ENCODE measurements around the gene ABL1. TPM values are rescaled to one million over a fixed set of nuclear protein-coding genes. Genes with fewer than 3 reads are reported as not detected.

The ABL1 gene
- total RNA-seq, 1 experiment from 2014 or later, result 27.1 TPM

- DNase-seq (ENCODE audit: low spot score), result peak; percentile 84
- in situ Hi-C loops (cut with HindIII; ENCODE audit: low sequenced_read_pairs), result no loop called here
These were observed 31.5 kb downstream of the ABL1 start for GRCh38 chr9:130866474-130866965.

GRCh38 chr9:130867556-130867955 is 32.5 kb downstream of the ABL1 start:
- no peak for DNase-seq (ENCODE audit: low spot score)
- in situ Hi-C loops (cut with HindIII; ENCODE audit: low sequenced_read_pairs), result no loop called here

- DNase-seq (ENCODE audit: low spot score), result no peak
- in situ Hi-C loops (cut with HindIII; ENCODE audit: low sequenced_read_pairs), result no loop called here
These were observed 33.2 kb downstream of the ABL1 start for GRCh38 chr9:130868230-130868629.

- DNase-seq (ENCODE audit: low spot score), result no peak
- in situ Hi-C loops (cut with HindIII; ENCODE audit: low sequenced_read_pairs), result no loop called here
These were observed 34.2 kb downstream of the ABL1 start for GRCh38 chr9:130869250-130869649.

- in situ Hi-C loops (cut with HindIII; ENCODE audit: low sequenced_read_pairs), result no loop called here
- DNase-seq (ENCODE audit: low spot score), result peak; percentile 66
These were observed 35.7 kb downstream of the ABL1 start for GRCh38 chr9:130870491-130871381.

- in situ Hi-C loops (cut with HindIII; ENCODE audit: low sequenced_read_pairs), result no loop called here
- no peak for DNase-seq (ENCODE audit: low spot score)
These were observed 36.5 kb downstream of the ABL1 start for GRCh38 chr9:130871395-130872062.

- no peak for DNase-seq (ENCODE audit: low spot score)
These were observed 37.0 kb downstream of the ABL1 start for GRCh38 chr9:130872093-130872492.

GRCh38 chr9:130872508-130872907 is 37.5 kb downstream of the ABL1 start:
- no peak for DNase-seq (ENCODE audit: low spot score)
- in situ Hi-C loops (cut with HindIII; ENCODE audit: low sequenced_read_pairs), result no loop called here

More at GRCh38 chr9:130872093-130872492, 37.0 kb downstream of the ABL1 start:
- in situ Hi-C loops (cut with HindIII; ENCODE audit: low sequenced_read_pairs), result no loop called here

- DNase-seq (ENCODE audit: low spot score), result peak; percentile 87
- in situ Hi-C loops (cut with HindIII; ENCODE audit: low sequenced_read_pairs), result no loop called here
These were observed 38.0 kb downstream of the ABL1 start for GRCh38 chr9:130872912-130873503.

GRCh38 chr9:130873966-130874365 is 38.9 kb downstream of the ABL1 start:
- in situ Hi-C loops (cut with HindIII; ENCODE audit: low sequenced_read_pairs), result no loop called here
- DNase-seq (ENCODE audit: low spot score), result no peak

- in situ Hi-C loops (cut with HindIII; ENCODE audit: low sequenced_read_pairs), result no loop called here
- DNase-seq (ENCODE audit: low spot score), result no peak
These were observed 39.7 kb downstream of the ABL1 start for GRCh38 chr9:130874783-130875182.

GRCh38 chr9:130877300-130877699 is 42.2 kb downstream of the ABL1 start:
- in situ Hi-C loops (cut with HindIII; ENCODE audit: low sequenced_read_pairs), result no loop called here
- DNase-seq (ENCODE audit: low spot score), result no peak

GRCh38 chr9:130878295-130878694 is 43.2 kb downstream of the ABL1 start:
- in situ Hi-C loops (cut with HindIII; ENCODE audit: low sequenced_read_pairs), result no loop called here
- DNase-seq (ENCODE audit: low spot score), result no peak

- no peak for DNase-seq (ENCODE audit: low spot score)
- in situ Hi-C loops (cut with HindIII; ENCODE audit: low sequenced_read_pairs), result no loop called here
These were observed 44.9 kb downstream of the ABL1 start for GRCh38 chr9:130879863-130880411.

- no peak for DNase-seq (ENCODE audit: low spot score)
- in situ Hi-C loops (cut with HindIII; ENCODE audit: low sequenced_read_pairs), result no loop called here
These were observed 45.7 kb downstream of the ABL1 start for GRCh38 chr9:130880599-130881220.

- in situ Hi-C loops (cut with HindIII; ENCODE audit: low sequenced_read_pairs), result no loop called here
These were observed 46.5 kb downstream of the ABL1 start for GRCh38 chr9:130881516-130881915.

GRCh38 chr9:130882696-130883225 is 47.7 kb downstream of the ABL1 start:
- no peak for DNase-seq (ENCODE audit: low spot score)
- in situ Hi-C loops (cut with HindIII; ENCODE audit: low sequenced_read_pairs), result no loop called here

More at GRCh38 chr9:130881516-130881915, 46.5 kb downstream of the ABL1 start:
- no peak for DNase-seq (ENCODE audit: low spot score)

- no peak for DNase-seq (ENCODE audit: low spot score)
- in situ Hi-C loops (cut with HindIII; ENCODE audit: low sequenced_read_pairs), result no loop called here
These were observed 48.4 kb downstream of the ABL1 start for GRCh38 chr9:130883479-130883878.

- in situ Hi-C loops (cut with HindIII; ENCODE audit: low sequenced_read_pairs), result no loop called here
- DNase-seq (ENCODE audit: low spot score), result no peak
These were observed 49.1 kb downstream of the ABL1 start for GRCh38 chr9:130884111-130884531.

All from G401 (cell line).